Esophagus (tissue), 2 donors: ENCODE measurements around the gene TMEM63C. TPM values are rescaled to one million over a fixed set of nuclear protein-coding genes. Genes with fewer than 3 reads are reported as not detected.

Experiments
- H3K27ac ChIP-seq, 2 donors: one replicate each; pipeline ENCODE4 v1.5.1; 2013; ENCODE audit warnings: low read depth in 2 of 2, mild to moderate bottlenecking in 2 of 2, inconsistent platforms in 1 of 2, low read length in 1 of 2, moderate library complexity in 1 of 2
- H3K27me3 ChIP-seq, 2 donors: one replicate each; pipeline ENCODE4 v1.6.1; 2013; ENCODE audit warnings: low read length in 2 of 2, control low read depth in 1 of 2, mild to moderate bottlenecking in 1 of 2; ENCODE audit not compliant: insufficient read depth in 2 of 2, control insufficient read depth in 1 of 2
- H3K36me3 ChIP-seq, 2 donors: one replicate each; pipeline ENCODE4 v1.6.1; 2013; ENCODE audit warnings: low read length in 1 of 2; ENCODE audit not compliant: control insufficient read depth in 2 of 2, insufficient read depth in 2 of 2
- H3K4me1 ChIP-seq, 2 donors: one replicate each; pipeline ENCODE4 v1.6.1; 2013; ENCODE audit warnings: low read length in 1 of 2; ENCODE audit not compliant: control insufficient read depth in 2 of 2, insufficient read depth in 2 of 2
- H3K4me3 ChIP-seq, 2 donors: one replicate each; pipeline ENCODE4 v1.5.1; 2013; ENCODE audit warnings: low read length in 2 of 2, mild to moderate bottlenecking in 2 of 2, low read depth in 1 of 2, moderate library complexity in 1 of 2
- H3K9me3 ChIP-seq, 2 donors: one replicate each; pipeline ENCODE4 v1.6.1; 2013; ENCODE audit warnings: mild to moderate bottlenecking in 2 of 2, low read depth in 1 of 2, low read length in 1 of 2, moderate library complexity in 1 of 2; ENCODE audit not compliant: control insufficient read depth in 2 of 2, insufficient read depth in 1 of 2
- WGBS, 2 donors: extraction: QIAGEN DNeasy Blood & Tissue Kit; methylation state at CpG; one replicate each; pipeline ENCODE4 v1.1.7; 2013; 5-methylcytosine and 5-hydroxymethylcytosine counted together
- polyA plus RNA-seq, 2 donors: library from polyadenylated mRNA; stranded (reverse); fragments of 200-250 nt; gene quantifications; one replicate each; pipeline ENCODE4 v1.2.3, GENCODE V29; 2013
- donor health status: healthy with polysubstance abuse.
- donor health status: Bipolar disorder and iron deficiency.

The TMEM63C gene
- polyA plus RNA-seq, 2 donors = 3.7 to 11.1 TPM

GRCh38 chr14:77204907-77205306 is 23.3 kb downstream of the TMEM63C start:
- H3K9me3 ChIP-seq = peaks cover 0 to 4% of the 10 kb centered on the region in 2 donors
- WGBS, 2 donors = 89 to 100% methylated on average over 1 of the region's 1 CpG
- peaks cover 0 to 2% of the 10 kb centered on the region in 2 donors for H3K36me3 ChIP-seq
- H3K4me3 ChIP-seq = no peak overlapping the region
- H3K4me1 ChIP-seq = no peaks in the 10 kb centered on the region
- no peaks in the 10 kb centered on the region for H3K27me3 ChIP-seq
- H3K27ac ChIP-seq = no peak overlapping the region

- Histone ChIP-seq H3K4me1 (no peaks in the 10 kb centered on the region), H3K27me3 (no peaks in the 10 kb centered on the region), H3K9me3 (peaks cover 0 to 4% of the 10 kb centered on the region in 2 donors), H3K36me3 (peaks cover 0 to 2% of the 10 kb centered on the region in 2 donors), H3K4me3 (no peak overlapping the region), H3K27ac (no peak overlapping the region)
- WGBS, 2 donors = 61 to 62% methylated on average over 4 of the region's 4 CpGs
These were observed 24.0 kb downstream of the TMEM63C start for GRCh38 chr14:77205566-77205965.

GRCh38 chr14:77206261-77206824 is 24.7 kb downstream of the TMEM63C start:
- H3K4me3 ChIP-seq = no peak overlapping the region
- H3K27ac ChIP-seq = no peak overlapping the region
- peaks cover 0 to 2% of the 10 kb centered on the region in 2 donors for H3K36me3 ChIP-seq
- H3K27me3 ChIP-seq = no peaks in the 10 kb centered on the region
- H3K9me3 ChIP-seq = peaks cover 0 to 4% of the 10 kb centered on the region in 2 donors
- no peaks in the 10 kb centered on the region for H3K4me1 ChIP-seq
- 65 to 83% methylated on average over 2 of the region's 2 CpGs for WGBS, 2 donors

- Histone ChIP-seq H3K27ac (no peak overlapping the region), H3K4me3 (no peak overlapping the region), H3K4me1 (no peaks in the 10 kb centered on the region), H3K27me3 (no peaks in the 10 kb centered on the region), H3K9me3 (peaks cover 0 to 4% of the 10 kb centered on the region in 2 donors), H3K36me3 (peaks cover 0 to 2% of the 10 kb centered on the region in 2 donors)
- 52 to 60% methylated on average over 2 of the region's 2 CpGs for WGBS, 2 donors
These were observed 25.3 kb downstream of the TMEM63C start for GRCh38 chr14:77206877-77207389.

GRCh38 chr14:77208291-77208978 is 26.8 kb downstream of the TMEM63C start:
- Histone ChIP-seq H3K27me3 (no peaks in the 10 kb centered on the region), H3K9me3 (peaks cover 0 to 4% of the 10 kb centered on the region in 2 donors), H3K27ac (no peak overlapping the region), H3K4me1 (no peaks in the 10 kb centered on the region), H3K4me3 (no peak overlapping the region), H3K36me3 (peaks cover 0 to 2% of the 10 kb centered on the region in 2 donors)
- WGBS, 2 donors = 27 to 31% methylated on average over 10 of the region's 10 CpGs

- WGBS, 2 donors = 40% methylated on average over 5 of the region's 5 CpGs
- H3K4me1 ChIP-seq = no peaks in the 10 kb centered on the region
- no peak overlapping the region for H3K27ac ChIP-seq
- H3K36me3 ChIP-seq = peaks cover 0 to 2% of the 10 kb centered on the region in 2 donors
- peaks cover 0 to 4% of the 10 kb centered on the region in 2 donors for H3K9me3 ChIP-seq
- H3K4me3 ChIP-seq = no peak overlapping the region
- H3K27me3 ChIP-seq = no peaks in the 10 kb centered on the region
These were observed 27.4 kb downstream of the TMEM63C start for GRCh38 chr14:77208979-77209318.

- H3K27ac ChIP-seq = no peak overlapping the region
- 93 to 97% methylated on average over 4 of the region's 4 CpGs for WGBS, 2 donors
- H3K36me3 ChIP-seq = peaks cover 0 to 2% of the 10 kb centered on the region in 2 donors
- no peaks in the 10 kb centered on the region for H3K9me3 ChIP-seq
- no peak overlapping the region for H3K4me3 ChIP-seq
- H3K27me3 ChIP-seq = no peaks in the 10 kb centered on the region
- H3K4me1 ChIP-seq = no peaks in the 10 kb centered on the region
These were observed 30.7 kb downstream of the TMEM63C start for GRCh38 chr14:77212097-77212870.

GRCh38 chr14:77212943-77213678 is 31.5 kb downstream of the TMEM63C start:
- H3K27me3 ChIP-seq = no peaks in the 10 kb centered on the region

GRCh38 chr14:77213679-77214016 is 32.0 kb downstream of the TMEM63C start:
- H3K4me3 ChIP-seq = no peak overlapping the region
- H3K27me3 ChIP-seq = no peaks in the 10 kb centered on the region
- no peak overlapping the region for H3K27ac ChIP-seq
- H3K9me3 ChIP-seq = no peaks in the 10 kb centered on the region
- H3K36me3 ChIP-seq = peaks cover 0 to 2% of the 10 kb centered on the region in 2 donors
- 26 to 31% methylated on average over 6 of the region's 6 CpGs for WGBS, 2 donors
- no peaks in the 10 kb centered on the region for H3K4me1 ChIP-seq

More at GRCh38 chr14:77212943-77213678, 31.5 kb downstream of the TMEM63C start:
- Histone ChIP-seq H3K27ac (no peak overlapping the region), H3K9me3 (no peaks in the 10 kb centered on the region), H3K4me3 (no peak overlapping the region), H3K36me3 (peaks cover 0 to 2% of the 10 kb centered on the region in 2 donors), H3K4me1 (no peaks in the 10 kb centered on the region)
- WGBS, 2 donors = 12% methylated on average over 17 of the region's 17 CpGs
